Activated naive CD4-positive, alpha-beta T cell (primary cell): ENCODE results near the gene PAGE2.
A peak's percentile ranks its signal among the peaks of the same experiment; 100 is the strongest.
"Not testable (repeated sequence)": the region's sequence is repeated elsewhere in the genome, so short reads cannot be mapped to it uniquely, and the experiment has no call there.

Source experiments
- DNase-seq, 4 experiments: peaks; one replicate each; lab custom pipeline; 2025; lab: John Stamatoyannopoulos, UW

PAGE2 gene

DNA sequence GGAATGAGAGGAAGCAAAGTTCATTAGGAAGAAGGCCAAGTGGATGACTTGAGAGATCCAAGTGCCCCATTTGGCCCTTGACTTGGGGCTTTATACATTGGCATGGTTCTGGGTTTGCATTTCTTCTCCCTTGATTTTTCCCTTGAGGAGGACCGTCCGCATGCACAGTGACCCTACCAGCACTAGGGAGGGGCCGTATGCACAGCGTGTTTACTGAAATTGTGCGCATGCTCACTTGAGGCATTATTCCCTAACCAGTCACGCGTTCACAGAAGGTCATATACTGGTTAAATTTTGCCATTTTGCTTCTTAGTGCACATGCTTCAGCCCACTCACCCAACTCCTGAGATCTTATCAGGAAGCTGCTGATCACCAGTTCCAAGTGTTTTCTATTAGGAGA lies 35.1 kb downstream of the PAGE2 start:
- no peak for DNase-seq

DNA sequence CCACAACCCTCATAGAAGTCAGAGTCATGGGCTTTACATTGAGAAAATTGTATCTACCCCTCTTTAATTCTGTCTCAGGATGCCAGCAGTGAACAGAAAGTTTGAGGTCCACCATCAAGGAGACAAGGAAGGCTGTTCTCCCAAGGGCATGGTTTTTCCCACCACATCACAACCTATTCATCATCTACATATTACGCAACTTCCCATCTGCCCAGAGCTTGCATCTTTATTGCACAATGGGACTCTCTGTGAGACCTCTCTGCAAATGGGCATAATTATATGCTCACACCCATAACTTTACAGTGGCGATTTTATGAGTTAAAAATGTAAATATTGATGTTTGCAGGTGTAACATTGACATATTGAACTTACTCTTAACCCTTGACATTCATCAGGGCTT lies 38.9 kb downstream of the PAGE2 start:
- no peak for DNase-seq

- DNase-seq, result no peak
Measured at GRCh38 chrX:55129361-55129760, 40.5 kb downstream of the PAGE2 start.

DNA sequence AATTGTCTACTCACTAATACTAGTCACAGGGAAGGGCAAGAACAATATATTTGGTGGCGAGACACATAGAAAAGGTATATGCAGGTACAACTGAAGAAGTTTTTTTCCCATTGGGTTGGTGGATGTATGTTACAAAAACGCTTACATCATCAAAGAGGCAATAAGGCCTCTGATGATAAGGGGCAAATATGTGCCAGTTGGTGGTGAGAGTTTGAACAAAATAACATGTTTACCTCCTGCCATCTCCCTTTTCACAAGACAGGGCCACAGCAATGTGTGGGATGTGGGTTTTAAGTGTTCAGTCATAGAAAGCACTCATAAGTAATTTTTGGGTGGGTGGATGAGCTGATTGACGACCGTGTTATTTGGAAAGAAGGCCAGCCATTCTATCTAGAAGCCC lies 41.7 kb downstream of the PAGE2 start:
- DNase-seq, result no peak

GRCh38 chrX:55132416-55132815 lies 43.6 kb downstream of the PAGE2 start:
- no peak for DNase-seq

DNA sequence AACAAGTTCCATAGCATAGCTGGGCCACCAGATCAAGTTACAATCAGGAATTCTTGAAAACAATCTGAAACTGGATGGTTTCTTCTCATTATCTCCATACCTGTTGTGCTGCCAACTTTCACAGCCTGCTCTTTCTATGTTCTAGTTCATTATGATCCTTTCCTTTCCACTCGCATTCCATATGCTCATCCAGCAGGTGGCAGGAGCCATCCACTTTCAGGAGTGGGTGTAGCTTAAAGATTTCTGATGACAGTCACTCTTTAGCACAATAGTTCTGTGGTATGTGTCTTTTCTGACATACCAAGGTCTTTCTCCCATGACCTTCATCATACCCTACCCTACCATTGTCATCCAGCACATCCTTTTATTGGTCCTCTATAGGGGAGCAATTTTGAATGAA lies 46.4 kb downstream of the PAGE2 start:
- peak in 1 of 4 experiments; percentile 4 for DNase-seq

- DNase-seq, result not testable (repeated sequence)
Measured at GRCh38 chrX:55140800-55141199, 52.0 kb downstream of the PAGE2 start.
